GM18951 (cell line): ENCODE measurements around the gene PIEZO2.

Experiments
- POLR2A ChIP-seq: IDR thresholded peaks from 4 replicates; pipeline ENCODE4 v1.6.1; 2011; ENCODE audit warnings: mild to moderate bottlenecking; ENCODE audit not compliant: insufficient read length, insufficient read depth; ENCODE audit errors: extremely low read depth
- in situ Hi-C: fragments of 300-500 bp; cut with MboI; formaldehyde crosslinking; loops from one replicate; pipeline ENCODE4 v1.12.0; 2022; ENCODE audit warnings: low sequenced_read_pairs, mixed read lengths, inconsistent platforms; ENCODE audit not compliant: unreplicated experiment

The PIEZO2 gene

GRCh38 chr18:11054497-11054896 lies 94.9 kb downstream of the PIEZO2 start:
- TF ChIP-seq POLR2A, result no peak
- in situ Hi-C loops, result no loop called here

- no peak for TF ChIP-seq POLR2A
These were observed 96.1 kb downstream of the PIEZO2 start for GRCh38 chr18:11053293-11053692.

GRCh38 chr18:11052800-11053199 lies 96.6 kb downstream of the PIEZO2 start:
- in situ Hi-C loops, result no loop called here
- TF ChIP-seq POLR2A, result no peak

More at GRCh38 chr18:11053293-11053692, 96.1 kb downstream of the PIEZO2 start:
- in situ Hi-C loops, result no loop called here

- no peak for TF ChIP-seq POLR2A
- in situ Hi-C loops, result no loop called here
These were observed 97.9 kb downstream of the PIEZO2 start for GRCh38 chr18:11051462-11051861.

- no peak for TF ChIP-seq POLR2A
- in situ Hi-C loops, result no loop called here
These were observed 98.4 kb downstream of the PIEZO2 start for GRCh38 chr18:11050966-11051365.

GRCh38 chr18:11047817-11048216 lies 101.6 kb downstream of the PIEZO2 start:
- in situ Hi-C loops, result no loop called here

GRCh38 chr18:11047156-11047555 lies 102.2 kb downstream of the PIEZO2 start:
- in situ Hi-C loops, result no loop called here
- no peak for TF ChIP-seq POLR2A

More at GRCh38 chr18:11047817-11048216, 101.6 kb downstream of the PIEZO2 start:
- no peak for TF ChIP-seq POLR2A

GRCh38 chr18:11046140-11046539 lies 103.2 kb downstream of the PIEZO2 start:
- in situ Hi-C loops, result no loop called here

GRCh38 chr18:11043694-11044093 lies 105.7 kb downstream of the PIEZO2 start:
- in situ Hi-C loops, result loop anchor here (5.0 kb wide), 1 partner anchor 186 kb away; no protein-coding TSS in a partner anchor
- no peak for TF ChIP-seq POLR2A

More at GRCh38 chr18:11046140-11046539, 103.2 kb downstream of the PIEZO2 start:
- TF ChIP-seq POLR2A, result no peak

GRCh38 chr18:11042247-11042646 lies 107.1 kb downstream of the PIEZO2 start:
- no peak for TF ChIP-seq POLR2A
- in situ Hi-C loops, result loop anchor here (5.0 kb wide), 1 partner anchor 185 kb away; no protein-coding TSS in a partner anchor

- in situ Hi-C loops, result loop anchor here (5.0 kb wide), 1 partner anchor 184 kb away; no protein-coding TSS in a partner anchor
- no peak for TF ChIP-seq POLR2A
These were observed 108.3 kb downstream of the PIEZO2 start for GRCh38 chr18:11040823-11041656.

- no peak for TF ChIP-seq POLR2A
- in situ Hi-C loops, result loop anchor here (5.0 kb wide), 1 partner anchor 183 kb away; no protein-coding TSS in a partner anchor
These were observed 109.0 kb downstream of the PIEZO2 start for GRCh38 chr18:11040359-11040758.

- in situ Hi-C loops, result no loop called here
- TF ChIP-seq POLR2A, result no peak
These were observed 111.7 kb downstream of the PIEZO2 start for GRCh38 chr18:11037533-11038240.

- TF ChIP-seq POLR2A, result no peak
- in situ Hi-C loops, result no loop called here
These were observed 113.4 kb downstream of the PIEZO2 start for GRCh38 chr18:11035814-11036495.
